Vagina (tissue), 2 donors: ENCODE measurements around the gene RNASEH1.

Source experiments
- CTCF ChIP-seq, 3 experiments: fragments of 450-650 bp in 2 of 3; fragments of 200-600 bp in 1 of 3; sonication (generic) in 1 of 3; IDR thresholded peaks; one replicate each; pipeline ENCODE4 v1.5.1; 2017 to 2019; ENCODE audit warnings: antibody characterized with exemption in 3 of 3, mild to moderate bottlenecking in 2 of 3, moderate library complexity in 2 of 3
- POLR2A ChIP-seq, 2 donors: fragments of 450-650 bp; IDR thresholded peaks; one replicate each; pipeline ENCODE4 v1.6.1; 2017; ENCODE audit warnings: antibody characterized with exemption in 2 of 2, mild to moderate bottlenecking in 2 of 2, moderate library complexity in 2 of 2

GRCh38 chr2:3533836-3534235 is 24.3 kb downstream of the RNASEH1 start:
- TF ChIP-seq POLR2A (IDR thresholded peaks at IDR 0.05) (no peak), CTCF (IDR thresholded peaks at IDR 0.05) (no peak)
